ENCODE data around the gene ACYP1. TPM values are rescaled to one million over a fixed set of nuclear protein-coding genes. Genes with fewer than 3 reads are reported as not detected.

ACYP1 gene
- total RNA-seq, 1 experiment from 2014 or later = 36.1 TPM

- no peak for DNase-seq (ENCODE audit: extremely low read depth, low read depth)
Observed at GRCh38 chr14:75044322-75044721, 19.5 kb downstream of the ACYP1 start.

- no peak for DNase-seq (ENCODE audit: extremely low read depth, low read depth)
Observed at GRCh38 chr14:75042035-75042434, 21.8 kb downstream of the ACYP1 start.

GRCh38 chr14:75041613-75042012 is 22.2 kb downstream of the ACYP1 start:
- no peak for DNase-seq (ENCODE audit: extremely low read depth, low read depth)

- DNase-seq (ENCODE audit: extremely low read depth, low read depth) = no peak
Observed at GRCh38 chr14:75040959-75041358, 22.9 kb downstream of the ACYP1 start.

GRCh38 chr14:75040507-75040906 is 23.3 kb downstream of the ACYP1 start:
- DNase-seq (ENCODE audit: extremely low read depth, low read depth) = no peak

- no peak for DNase-seq (ENCODE audit: extremely low read depth, low read depth)
Observed at GRCh38 chr14:75032939-75033338, 30.9 kb downstream of the ACYP1 start.

GRCh38 chr14:75030147-75030546 is 33.7 kb downstream of the ACYP1 start:
- DNase-seq (ENCODE audit: extremely low read depth, low read depth) = no peak

- DNase-seq (ENCODE audit: extremely low read depth, low read depth) = no peak
Observed at GRCh38 chr14:75025876-75026275, 37.9 kb downstream of the ACYP1 start.

GRCh38 chr14:75025082-75025481 is 38.7 kb downstream of the ACYP1 start:
- no peak for DNase-seq (ENCODE audit: extremely low read depth, low read depth)

- DNase-seq (ENCODE audit: extremely low read depth, low read depth) = no peak
Observed at GRCh38 chr14:75023108-75023507, 40.7 kb downstream of the ACYP1 start.

GRCh38 chr14:75022655-75023054 is 41.2 kb downstream of the ACYP1 start:
- no peak for DNase-seq (ENCODE audit: extremely low read depth, low read depth)

GRCh38 chr14:75018694-75019093 is 45.1 kb downstream of the ACYP1 start:
- DNase-seq (ENCODE audit: extremely low read depth, low read depth) = no peak

- DNase-seq (ENCODE audit: extremely low read depth, low read depth) = no peak
Observed at GRCh38 chr14:75016815-75017214, 47.0 kb downstream of the ACYP1 start.

GRCh38 chr14:75015496-75015895 is 48.3 kb downstream of the ACYP1 start:
- no peak for DNase-seq (ENCODE audit: extremely low read depth, low read depth)

- DNase-seq (ENCODE audit: extremely low read depth, low read depth) = no peak
Observed at GRCh38 chr14:75013290-75013689, 50.5 kb downstream of the ACYP1 start.

GRCh38 chr14:75011356-75011994 is 52.3 kb downstream of the ACYP1 start:
- DNase-seq (ENCODE audit: extremely low read depth, low read depth) = no peak

GRCh38 chr14:75010472-75011093 is 53.2 kb downstream of the ACYP1 start:
- DNase-seq (ENCODE audit: extremely low read depth, low read depth) = no peak

GRCh38 chr14:75009176-75009575 is 54.6 kb downstream of the ACYP1 start:
- no peak for DNase-seq (ENCODE audit: extremely low read depth, low read depth)

GRCh38 chr14:75005357-75005756 is 58.5 kb downstream of the ACYP1 start:
- no peak for DNase-seq (ENCODE audit: extremely low read depth, low read depth)

GRCh38 chr14:75003250-75004027 is 60.4 kb downstream of the ACYP1 start:
- no peak for DNase-seq (ENCODE audit: extremely low read depth, low read depth)

All from NCI-H460 (cell line).